HG03135 (cell line): Measurements from ENCODE around the gene PIAS4.
A peak's percentile ranks its signal among the peaks of the same experiment; 100 is the strongest.

Experiments
- ATAC-seq: cut with Tn5 transposase; IDR thresholded peaks from one replicate; pipeline ENCODE4 v1.9.1; 2021; ENCODE audit warnings: mild to moderate bottlenecking, moderate library complexity; ENCODE audit not compliant: unreplicated experiment

PIAS4 gene

GRCh38 chr19:4058693-4059452 lies 51.3 kb downstream of the PIAS4 start:
- no peak for ATAC-seq

GRCh38 chr19:4059453-4059871 lies 51.9 kb downstream of the PIAS4 start:
- ATAC-seq = no peak

- ATAC-seq = no peak
Measured at GRCh38 chr19:4059891-4060620, 52.5 kb downstream of the PIAS4 start.

GRCh38 chr19:4060621-4061177 lies 53.2 kb downstream of the PIAS4 start:
- ATAC-seq = no peak

GRCh38 chr19:4061178-4061682 lies 53.7 kb downstream of the PIAS4 start:
- ATAC-seq = no peak

GRCh38 chr19:4061683-4062418 lies 54.3 kb downstream of the PIAS4 start:
- no peak for ATAC-seq

GRCh38 chr19:4062419-4063368 lies 55.2 kb downstream of the PIAS4 start:
- no peak for ATAC-seq

GRCh38 chr19:4063369-4064148 lies 56.0 kb downstream of the PIAS4 start:
- no peak for ATAC-seq

- ATAC-seq = no peak
Measured at GRCh38 chr19:4064149-4064495, 56.6 kb downstream of the PIAS4 start.

- no peak for ATAC-seq
Measured at GRCh38 chr19:4064496-4065260, 57.1 kb downstream of the PIAS4 start.

GRCh38 chr19:4065430-4066175 lies 58.1 kb downstream of the PIAS4 start:
- ATAC-seq = peak; percentile 67

- no peak for ATAC-seq
Measured at GRCh38 chr19:4066176-4066606, 58.7 kb downstream of the PIAS4 start.

GRCh38 chr19:4066682-4067395 lies 59.3 kb downstream of the PIAS4 start, which contains the start of gene ZBTB7A:
TSS of gene ZBTB7A (minus strand) at chr19:4066899. CDS start at chr19:4055232, 11,667 bp downstream.
- ATAC-seq = no peak

GRCh38 chr19:4067396-4068046 lies 60.0 kb downstream of the PIAS4 start:
- no peak for ATAC-seq

GRCh38 chr19:4068047-4068966 lies 60.8 kb downstream of the PIAS4 start:
- ATAC-seq = no peak
